H9 (cell line): ENCODE measurements around the gene SPHK1. TPM values are rescaled to one million over a fixed set of nuclear protein-coding genes. Genes with fewer than 3 reads are reported as not detected.

Experiments
- DNase-seq: peaks from one replicate; pipeline ENCODE4 v3.0.0-alpha.2; 2017
- H2AFZ ChIP-seq: one replicate; pipeline ENCODE4 v1.6.1; 2013; ENCODE audit warnings: mild to moderate bottlenecking, low read length, control low read depth, moderate library complexity
- H2AK5ac ChIP-seq: 2 replicates; pipeline ENCODE4 v1.6.1; 2013; ENCODE audit warnings: low read length, control low read depth, mixed read lengths; ENCODE audit not compliant: insufficient read length
- H2BK120ac ChIP-seq: one replicate; pipeline ENCODE4 v1.6.1; 2013; ENCODE audit warnings: low read depth, mild to moderate bottlenecking, low read length, control low read depth, inconsistent platforms; ENCODE audit not compliant: poor library complexity, severe bottlenecking
- H2BK12ac ChIP-seq: 2 replicates; pipeline ENCODE4 v1.6.1; 2013; ENCODE audit warnings: low read length, control low read depth, mixed read lengths, low read depth; ENCODE audit not compliant: insufficient read length
- H2BK15ac ChIP-seq: 2 replicates; pipeline ENCODE4 v1.6.1; 2013; ENCODE audit warnings: low read depth, low read length, control low read depth
- H2BK20ac ChIP-seq: one replicate; pipeline ENCODE4 v1.6.1; 2013; ENCODE audit warnings: low read depth, mild to moderate bottlenecking, low read length, control low read depth, inconsistent platforms; ENCODE audit not compliant: poor library complexity, severe bottlenecking
- H2BK5ac ChIP-seq: 2 replicates; pipeline ENCODE4 v1.6.1; 2013; ENCODE audit warnings: low read length, control low read depth, mixed read lengths; ENCODE audit not compliant: insufficient read length
- H3K14ac ChIP-seq: 2 replicates; pipeline ENCODE4 v1.6.1; 2013; ENCODE audit warnings: low read length, control low read depth; ENCODE audit not compliant: insufficient read depth
- H3K18ac ChIP-seq: 2 replicates; pipeline ENCODE4 v1.6.1; 2013; ENCODE audit warnings: low read depth, mild to moderate bottlenecking, mixed read lengths, low read length, control low read depth; ENCODE audit not compliant: insufficient read length
- H3K23ac ChIP-seq: 2 replicates; pipeline ENCODE4 v1.6.1; 2013; ENCODE audit warnings: low read length, control low read depth, mixed read lengths, low read depth; ENCODE audit not compliant: insufficient read length
- H3K23me2 ChIP-seq: 2 replicates; pipeline ENCODE4 v1.6.1; 2013; ENCODE audit warnings: low read depth, mild to moderate bottlenecking, mixed read lengths, low read length, control low read depth; ENCODE audit not compliant: insufficient read length, poor library complexity, severe bottlenecking
- H3K27ac ChIP-seq: 2 replicates; pipeline ENCODE4 v1.5.1; 2013; ENCODE audit warnings: low read length, control low read depth, mixed read lengths, low read depth; ENCODE audit not compliant: insufficient read length
- H3K27me3 ChIP-seq: 2 replicates; pipeline ENCODE4 v1.6.1; 2013; ENCODE audit warnings: low read length, control low read depth, inconsistent platforms; ENCODE audit not compliant: insufficient read depth
- H3K4ac ChIP-seq: 2 replicates; pipeline ENCODE4 v1.6.1; 2013; ENCODE audit warnings: low read depth, mild to moderate bottlenecking, control low read depth, inconsistent platforms, low read length, moderate library complexity
- H3K4me1 ChIP-seq: 2 replicates; pipeline ENCODE4 v1.6.1; 2013; ENCODE audit warnings: low read length, control low read depth, inconsistent platforms; ENCODE audit not compliant: insufficient read depth
- H3K4me2 ChIP-seq: 2 replicates; pipeline ENCODE4 v1.6.1; 2013; ENCODE audit warnings: low read length, control low read depth, mixed read lengths; ENCODE audit not compliant: insufficient read length, insufficient read depth
- H3K56ac ChIP-seq: 2 replicates; pipeline ENCODE4 v1.6.1; 2013; ENCODE audit warnings: low read depth, mild to moderate bottlenecking, mixed read lengths, low read length, control low read depth; ENCODE audit not compliant: insufficient read length
- H3K79me1 ChIP-seq: 2 replicates; pipeline ENCODE4 v1.6.1; 2013; ENCODE audit warnings: low read depth, mild to moderate bottlenecking, moderate library complexity, low read length, control low read depth, inconsistent platforms; ENCODE audit not compliant: insufficient read depth, poor library complexity, severe bottlenecking
- H3K79me2 ChIP-seq: 2 replicates; pipeline ENCODE4 v1.6.1; 2013; ENCODE audit warnings: low read length, control low read depth, inconsistent platforms; ENCODE audit not compliant: insufficient read depth
- H3K9ac ChIP-seq: 2 replicates; pipeline ENCODE4 v1.6.1; 2013; ENCODE audit warnings: low read length, control low read depth, mixed read lengths; ENCODE audit not compliant: insufficient read length; ENCODE audit errors: extremely low read depth
- H3K9me3 ChIP-seq: one replicate; pipeline ENCODE4 v1.6.1; 2013; ENCODE audit warnings: low read depth, low read length, inconsistent platforms; ENCODE audit not compliant: control insufficient read depth
- H3T11ph ChIP-seq: one replicate; pipeline ENCODE4 v1.6.1; 2013; ENCODE audit warnings: mild to moderate bottlenecking, low read length, control low read depth, inconsistent platforms
- H4K20me1 ChIP-seq: one replicate; pipeline ENCODE4 v1.6.1; 2013; ENCODE audit not compliant: control insufficient read depth, insufficient read length, insufficient read depth
- H4K5ac ChIP-seq: 2 replicates; pipeline ENCODE4 v1.6.1; 2013; ENCODE audit warnings: low read depth, mild to moderate bottlenecking, mixed read lengths, low read length, control low read depth; ENCODE audit not compliant: insufficient read length
- H4K8ac ChIP-seq: replicated peaks from 2 replicates; pipeline ENCODE4 v1.6.1; 2013; ENCODE audit warnings: low read length, control low read depth, mixed read lengths, low read depth; ENCODE audit not compliant: insufficient read length
- H4K91ac ChIP-seq: 2 replicates; pipeline ENCODE4 v1.6.1; 2013; ENCODE audit warnings: low read depth, mild to moderate bottlenecking, moderate library complexity, mixed read lengths, low read length, control low read depth; ENCODE audit not compliant: insufficient read length
- H3K27ac Mint-ChIP-seq, 3 experiments: 2 replicates in 2 of 3; 3 replicates in 1 of 3; pipeline ENCODE4 v1.8.0; 2020 to 2021; ENCODE audit warnings: mixed read lengths in 3 of 3, mild to moderate bottlenecking in 1 of 3, moderate library complexity in 1 of 3
- H3K27me3 Mint-ChIP-seq: 2 replicates; pipeline ENCODE4 v1.8.0; 2021; ENCODE audit warnings: low read depth, mild to moderate bottlenecking, moderate library complexity, mixed read lengths
- H3K36me3 Mint-ChIP-seq, 3 experiments: 2 replicates in 2 of 3; 3 replicates in 1 of 3; pipeline ENCODE4 v1.8.0; 2020 to 2021; ENCODE audit warnings: low read depth in 3 of 3, mixed read lengths in 3 of 3; ENCODE audit not compliant: insufficient read depth in 1 of 3
- H3K4me1 Mint-ChIP-seq, 2 experiments: 2 replicates each; pipeline ENCODE4 v1.8.0; 2020; ENCODE audit warnings: mixed read lengths in 2 of 2
- H3K4me3 Mint-ChIP-seq, 2 experiments: 2 replicates in 1 of 2; 3 replicates in 1 of 2; pipeline ENCODE4 v1.8.0; 2020 to 2021; ENCODE audit warnings: mild to moderate bottlenecking in 2 of 2, mixed read lengths in 2 of 2, moderate library complexity in 1 of 2
- H3K9me3 Mint-ChIP-seq, 2 experiments: 2 replicates in 1 of 2; 3 replicates in 1 of 2; pipeline ENCODE4 v1.8.0; 2020; ENCODE audit warnings: mild to moderate bottlenecking in 2 of 2, mixed read lengths in 2 of 2, moderate library complexity in 1 of 2
- WGBS: extraction: QIAGEN DNeasy Blood & Tissue Kit; methylation state at CpG from one replicate; pipeline ENCODE4 v1.1.7; 2013; ENCODE audit warnings: missing lambda C conversion rate, low lambda C conversion rate, mixed read lengths; ENCODE audit not compliant: insufficient read length; ENCODE audit errors: extremely low coverage; 5-methylcytosine and 5-hydroxymethylcytosine counted together
- total RNA-seq: library from RNA; stranded (reverse); gene quantifications from 2 replicates; pipeline ENCODE4 v1.2.1, GENCODE V29; 2021
- TF ChIP-seq, protein P1 (sequence below): fragments of 200-600 bp; sonication (generic); conservative IDR thresholded peaks from 3 replicates; pipeline ENCODE4 v1.8.0; 2021; ENCODE audit warnings: antibody characterized with exemption, mild to moderate bottlenecking

The SPHK1 gene
- total RNA-seq, 1 experiment from 2014 or later = 1.4 TPM

DNA sequence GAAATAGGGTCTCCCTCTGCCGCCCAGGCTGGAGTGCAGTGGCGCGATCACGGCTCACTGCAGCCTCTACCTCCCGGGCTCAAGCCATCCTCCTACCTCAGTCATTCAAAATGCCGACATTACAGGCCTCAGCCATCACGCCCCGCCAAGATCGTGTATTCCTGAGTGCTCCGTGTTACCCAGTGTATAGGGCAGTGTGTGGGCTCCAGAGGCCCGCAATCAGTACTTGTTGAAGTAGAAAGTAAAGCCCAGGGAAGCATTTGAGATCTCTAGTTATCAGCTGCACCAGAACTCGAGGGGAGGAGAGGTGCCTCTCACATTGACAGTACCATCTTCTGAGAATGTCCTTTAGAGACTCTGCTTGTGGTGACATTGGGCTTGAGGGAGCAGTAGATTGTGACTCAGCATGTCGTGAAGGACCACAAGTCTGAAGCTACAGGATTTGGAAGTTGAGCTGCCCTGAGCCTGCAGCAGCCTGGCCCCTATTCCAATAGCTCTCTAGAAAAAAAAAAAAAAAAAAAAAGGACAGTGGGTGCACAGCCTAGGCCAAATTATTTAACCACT lies 29.6 kb upstream of the SPHK1 start:
- H3K79me1 ChIP-seq = no peaks in the 10 kb centered on the region
- no peaks in the 10 kb centered on the region for H3K4me1 ChIP-seq
- peak overlapping the region; percentile 85 for H3K4me2 ChIP-seq
- no peaks in the 10 kb centered on the region for H3K27me3 ChIP-seq
- H3K4me3 Mint-ChIP-seq = peak overlapping the region; percentile 80 to 96
- no peak overlapping the region for H2BK15ac ChIP-seq
- no peak overlapping the region for H4K5ac ChIP-seq
- no peak overlapping the region for H4K8ac ChIP-seq
- H4K91ac ChIP-seq = no peak overlapping the region
- H3K36me3 Mint-ChIP-seq = peaks cover 0 to 7% (median 3%) of the 10 kb centered on the region in 3 experiments
- no peak overlapping the region for H2AK5ac ChIP-seq
- H3K27ac Mint-ChIP-seq = no peak overlapping the region
- WGBS = no CpG with 5 or more reads among the region's 13 CpGs
- no peaks in the 10 kb centered on the region for H4K20me1 ChIP-seq
- H2BK20ac ChIP-seq = no peak overlapping the region
- H3K27ac ChIP-seq = no peak overlapping the region
- no peak overlapping the region for H3T11ph ChIP-seq
- TF ChIP-seq, protein P1, sequence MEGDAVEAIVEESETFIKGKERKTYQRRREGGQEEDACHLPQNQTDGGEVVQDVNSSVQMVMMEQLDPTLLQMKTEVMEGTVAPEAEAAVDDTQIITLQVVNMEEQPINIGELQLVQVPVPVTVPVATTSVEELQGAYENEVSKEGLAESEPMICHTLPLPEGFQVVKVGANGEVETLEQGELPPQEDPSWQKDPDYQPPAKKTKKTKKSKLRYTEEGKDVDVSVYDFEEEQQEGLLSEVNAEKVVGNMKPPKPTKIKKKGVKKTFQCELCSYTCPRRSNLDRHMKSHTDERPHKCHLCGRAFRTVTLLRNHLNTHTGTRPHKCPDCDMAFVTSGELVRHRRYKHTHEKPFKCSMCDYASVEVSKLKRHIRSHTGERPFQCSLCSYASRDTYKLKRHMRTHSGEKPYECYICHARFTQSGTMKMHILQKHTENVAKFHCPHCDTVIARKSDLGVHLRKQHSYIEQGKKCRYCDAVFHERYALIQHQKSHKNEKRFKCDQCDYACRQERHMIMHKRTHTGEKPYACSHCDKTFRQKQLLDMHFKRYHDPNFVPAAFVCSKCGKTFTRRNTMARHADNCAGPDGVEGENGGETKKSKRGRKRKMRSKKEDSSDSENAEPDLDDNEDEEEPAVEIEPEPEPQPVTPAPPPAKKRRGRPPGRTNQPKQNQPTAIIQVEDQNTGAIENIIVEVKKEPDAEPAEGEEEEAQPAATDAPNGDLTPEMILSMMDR = no peak
- no peak overlapping the region for H2AFZ ChIP-seq
- no peak for DNase-seq
- H3K56ac ChIP-seq = no peak overlapping the region
- H3K9ac ChIP-seq = no peak overlapping the region
- H3K4ac ChIP-seq = no peak overlapping the region
- H2BK12ac ChIP-seq = no peak overlapping the region
- H3K23ac ChIP-seq = no peak overlapping the region
- no peaks in the 10 kb centered on the region for H3K9me3 Mint-ChIP-seq
- H3K14ac ChIP-seq = no peak overlapping the region
- peaks cover 21 to 24% of the 10 kb centered on the region in 2 experiments for H3K4me1 Mint-ChIP-seq
- H3K27me3 Mint-ChIP-seq = peaks cover 1% of the 10 kb centered on the region
- H3K18ac ChIP-seq = no peak overlapping the region
- no peaks in the 10 kb centered on the region for H3K79me2 ChIP-seq
- H3K23me2 ChIP-seq = peaks cover 5% of the 10 kb centered on the region
- no peak overlapping the region for H2BK5ac ChIP-seq
- H2BK120ac ChIP-seq = no peak overlapping the region
- H3K9me3 ChIP-seq = no peaks in the 10 kb centered on the region
